ENCODE results near the gene TMEM213.
"Not testable (repeated sequence)": the region's sequence is repeated elsewhere in the genome, so short reads cannot be mapped to it uniquely, and the experiment has no call there.

TMEM213 gene

GRCh38 chr7:138798836-138799235 lies 1.0 kb downstream of the TMEM213 start:
- DNase-seq = no peak

GRCh38 chr7:138799336-138800000 lies 1.7 kb downstream of the TMEM213 start:
- DNase-seq = no peak

- no peak for DNase-seq
Measured at GRCh38 chr7:138801256-138801655, 3.5 kb downstream of the TMEM213 start.

- DNase-seq = no peak
Measured at GRCh38 chr7:138802706-138803105, 4.9 kb downstream of the TMEM213 start.

- DNase-seq = no peak
Measured at GRCh38 chr7:138804618-138805017, 6.8 kb downstream of the TMEM213 start.

GRCh38 chr7:138809346-138809745 lies 11.6 kb downstream of the TMEM213 start:
- no peak for DNase-seq

GRCh38 chr7:138811327-138811726 lies 13.5 kb downstream of the TMEM213 start:
- not testable (repeated sequence) for DNase-seq

- DNase-seq = no peak
Measured at GRCh38 chr7:138813945-138814344, 16.2 kb downstream of the TMEM213 start.

- DNase-seq = no peak
Measured at GRCh38 chr7:138814816-138815332, 17.1 kb downstream of the TMEM213 start.

GRCh38 chr7:138816650-138817049 lies 18.9 kb downstream of the TMEM213 start:
- no peak for DNase-seq

- DNase-seq = no peak
Measured at GRCh38 chr7:138819625-138820024, 21.8 kb downstream of the TMEM213 start.

- no peak for DNase-seq
Measured at GRCh38 chr7:138821912-138822311, 24.1 kb downstream of the TMEM213 start.

GRCh38 chr7:138822867-138823535 lies 25.2 kb downstream of the TMEM213 start:
- no peak for DNase-seq

- no peak for DNase-seq
Measured at GRCh38 chr7:138825049-138825721, 27.4 kb downstream of the TMEM213 start.

GRCh38 chr7:138828302-138828701 lies 30.5 kb downstream of the TMEM213 start:
- DNase-seq = no peak

- DNase-seq = no peak
Measured at GRCh38 chr7:138829335-138829734, 31.5 kb downstream of the TMEM213 start.

GRCh38 chr7:138832966-138833365 lies 35.2 kb downstream of the TMEM213 start:
- DNase-seq = no peak

GRCh38 chr7:138833596-138833995 lies 35.8 kb downstream of the TMEM213 start:
- DNase-seq = no peak

GRCh38 chr7:138834583-138834982 lies 36.8 kb downstream of the TMEM213 start:
- DNase-seq = no peak

GRCh38 chr7:138835087-138835486 lies 37.3 kb downstream of the TMEM213 start:
- DNase-seq = no peak

GRCh38 chr7:138837627-138838026 lies 39.8 kb downstream of the TMEM213 start:
- no peak for DNase-seq

- no peak for DNase-seq
Measured at GRCh38 chr7:138838166-138838565, 40.4 kb downstream of the TMEM213 start.

GRCh38 chr7:138842111-138842510 lies 44.3 kb downstream of the TMEM213 start:
- DNase-seq = no peak
